CD14-positive monocyte (primary cell): ENCODE data around the gene NUDC. TPM values are rescaled to one million over a fixed set of nuclear protein-coding genes. Genes with fewer than 3 reads are reported as not detected.
A peak's percentile ranks its signal among the peaks of the same experiment; 100 is the strongest.

Experiments used
- DNase-seq, 3 donors: peaks; one replicate each; pipeline ENCODE4 v3.0.0-alpha.2; 2011 to 2022
- H2AFZ ChIP-seq: 2 replicates; pipeline ENCODE4 v1.6.0; 2012; ENCODE audit warnings: mild to moderate bottlenecking, low read depth, low read length, inconsistent platforms; ENCODE audit not compliant: insufficient read depth, poor library complexity, severe bottlenecking
- H3K27ac ChIP-seq, 2 donors: 1 replicate in 1 of 2; 2 replicates in 1 of 2; pipeline ENCODE4 v1.5.1; 2012 to 2013; ENCODE audit warnings: low read length in 2 of 2, control low read depth in 1 of 2, inconsistent platforms in 1 of 2, low read depth in 1 of 2, mild to moderate bottlenecking in 1 of 2
- H3K27me3 ChIP-seq, 2 donors: one replicate each; pipeline versions ENCODE4 v1.6.0 to v1.6.1; 2011 to 2013; ENCODE audit warnings: low read length in 2 of 2; ENCODE audit not compliant: control insufficient read depth in 2 of 2, insufficient read depth in 2 of 2
- H3K36me3 ChIP-seq, 2 donors: replicated peaks in 1 of 2; 1 replicate in 1 of 2; 2 replicates in 1 of 2; pipeline versions ENCODE4 v1.5.1 to v1.6.1; 2012 to 2013; ENCODE audit warnings: low read length in 2 of 2, control low read depth in 1 of 2, inconsistent platforms in 1 of 2, mild to moderate bottlenecking in 1 of 2; ENCODE audit not compliant: insufficient read depth in 2 of 2, control insufficient read depth in 1 of 2
- H3K4me1 ChIP-seq, 2 donors: 1 replicate in 1 of 2; 2 replicates in 1 of 2; pipeline versions ENCODE4 v1.5.1 to v1.6.1; 2012 to 2013; ENCODE audit warnings: low read length in 2 of 2, control low read depth in 1 of 2, inconsistent platforms in 1 of 2, mild to moderate bottlenecking in 1 of 2, moderate library complexity in 1 of 2; ENCODE audit not compliant: insufficient read depth in 2 of 2, control insufficient read depth in 1 of 2
- H3K4me2 ChIP-seq: replicated peaks from 2 replicates; pipeline ENCODE3; 2012; ENCODE audit warnings: low read length, moderate library complexity, mild to moderate bottlenecking; ENCODE audit not compliant: poor library complexity, severe bottlenecking; ENCODE audit errors: extremely low read depth
- H3K4me3 ChIP-seq, 3 experiments: fragments of 200-600 bp in 1 of 3; sonication (generic) in 1 of 3; replicated peaks in 1 of 3; 1 replicate in 2 of 3; 2 replicates in 1 of 3; pipeline ENCODE4 v1.5.1; 2011 to 2013; ENCODE audit warnings: low read length in 3 of 3, mild to moderate bottlenecking in 3 of 3, control low read depth in 2 of 3, low read depth in 2 of 3, inconsistent platforms in 1 of 3, moderate library complexity in 1 of 3
- H3K79me2 ChIP-seq: 2 replicates; pipeline ENCODE4 v1.6.0; 2012; ENCODE audit warnings: mild to moderate bottlenecking, control low read depth, inconsistent platforms, low read length, moderate library complexity; ENCODE audit not compliant: insufficient read depth
- H3K9ac ChIP-seq: 2 replicates; pipeline ENCODE4 v1.6.0; 2017; ENCODE audit warnings: low read length, mild to moderate bottlenecking; ENCODE audit not compliant: insufficient read depth, poor library complexity, severe bottlenecking
- H3K9me3 ChIP-seq, 2 donors: replicated peaks in 1 of 2; 1 replicate in 1 of 2; 2 replicates in 1 of 2; pipeline versions ENCODE4 v1.5.1 to v1.6.1; 2012 to 2013; ENCODE audit warnings: low read length in 2 of 2, control low read depth in 1 of 2; ENCODE audit not compliant: control insufficient read depth in 1 of 2, insufficient read depth in 1 of 2
- H4K20me1 ChIP-seq: 2 replicates; pipeline ENCODE4 v1.6.0; 2012; ENCODE audit warnings: mild to moderate bottlenecking, low read length, control low read depth, moderate library complexity; ENCODE audit not compliant: insufficient read depth
- H3K27ac Mint-ChIP-seq, 7 donors: one replicate each; pipeline ENCODE4 v1.8.0; 2020; ENCODE audit warnings: mild to moderate bottlenecking in 7 of 7, mixed read lengths in 7 of 7, moderate library complexity in 6 of 7, inconsistent platforms in 2 of 7
- H3K27me3 Mint-ChIP-seq, 3 donors: one replicate each; pipeline ENCODE4 v1.8.0; 2021 to 2022; ENCODE audit warnings: low read depth in 3 of 3, mild to moderate bottlenecking in 3 of 3, mixed read lengths in 3 of 3, moderate library complexity in 3 of 3, inconsistent platforms in 1 of 3
- H3K36me3 Mint-ChIP-seq, 2 donors: one replicate each; pipeline ENCODE4 v1.8.0; 2020; ENCODE audit warnings: mixed read lengths in 2 of 2, inconsistent platforms in 1 of 2, mild to moderate bottlenecking in 1 of 2
- H3K4me1 Mint-ChIP-seq: one replicate; pipeline ENCODE4 v1.8.0; 2020; ENCODE audit warnings: mild to moderate bottlenecking, mixed read lengths
- H3K4me3 Mint-ChIP-seq, 2 donors: one replicate each; pipeline ENCODE4 v1.8.0; 2020; ENCODE audit warnings: mild to moderate bottlenecking in 2 of 2, mixed read lengths in 2 of 2, moderate library complexity in 1 of 2
- H3K9me3 Mint-ChIP-seq, 7 donors: one replicate each; pipeline ENCODE4 v1.8.0; 2020 to 2022; ENCODE audit warnings: mixed read lengths in 7 of 7, mild to moderate bottlenecking in 6 of 7, moderate library complexity in 6 of 7, inconsistent platforms in 2 of 7
- CTCF ChIP-seq: fragments of 200-600 bp; IDR thresholded peaks from one replicate; pipeline ENCODE4 v1.8.0; 2022; ENCODE audit warnings: antibody characterized with exemption, mild to moderate bottlenecking
- WGBS: methylation state at CpG from one replicate; pipeline ENCODE4 v1.1.5; 2013; ENCODE audit warnings: missing lambda C conversion rate; ENCODE audit not compliant: insufficient coverage; 5-methylcytosine and 5-hydroxymethylcytosine counted together
- intact Hi-C, 2 donors: fragments of 100-400 bp; cut with micrococcal nuclease; formaldehyde crosslinking; loops; one replicate each; pipeline versions ENCODE4 v1.15.0 to v1.15.1; 2023
- polyA plus RNA-seq, 3 donors: library from polyadenylated mRNA; depleted of rRNA in 1 of 3; unstranded in 2 of 3; stranded (reverse) in 1 of 3; fragments of 300-500 nt in 2 of 3; fragments of >200 nt in 1 of 3; fragmentation: Illumina TruSeq in 2 of 3; gene quantifications; 1 replicate in 2 of 3; 2 replicates in 1 of 3; pipeline ENCODE4 v1.2.3, GENCODE V29; 2012 to 2021

NUDC gene
- polyA plus RNA-seq, 3 donors, result 28.3 to 58.3 (median 47.4) TPM

GRCh38 chr1:26938659-26939025 is 17.1 kb downstream of the NUDC start:
- no peak for TF ChIP-seq CTCF
- Histone ChIP-seq H3K4me1 (peaks cover 6 to 7% of the 10 kb centered on the region in 2 donors), H3K4me2 (no peak overlapping the region), H3K9ac (no peak overlapping the region), H3K27me3 (no peaks in the 10 kb centered on the region), H3K4me3 (no peak overlapping the region), H3K36me3 (peaks cover 32 to 72% of the 10 kb centered on the region in 2 donors), H3K27ac (no peak overlapping the region), H3K9me3 (no peaks in the 10 kb centered on the region), H3K79me2 (peaks cover 25% of the 10 kb centered on the region), H2AFZ (no peak overlapping the region), H4K20me1 (peaks cover 5% of the 10 kb centered on the region)
- Mint-ChIP-seq H3K4me1 (peaks cover 12% of the 10 kb centered on the region), H3K36me3 (peaks cover 47 to 60% of the 10 kb centered on the region in 2 donors), H3K4me3 (no peak overlapping the region), H3K27ac (peak overlapping the region in 4 of 7 donors; percentile 34 to 73 (median 69)), H3K9me3 (peaks cover 0 to 1% (median 0%) of the 10 kb centered on the region in 7 donors), H3K27me3 (no peaks in the 10 kb centered on the region)
- no peak for DNase-seq
- intact Hi-C loops, result no loop called here
- 96% methylated on average over 2 of the region's 2 CpGs for WGBS

GRCh38 chr1:26941311-26941710 is 19.8 kb downstream of the NUDC start:
- TF ChIP-seq CTCF, result no peak
- Histone ChIP-seq H3K27ac (no peak overlapping the region), H4K20me1 (peaks cover 5% of the 10 kb centered on the region), H3K9ac (no peak overlapping the region), H3K79me2 (peaks cover 14% of the 10 kb centered on the region), H3K9me3 (no peaks in the 10 kb centered on the region), H2AFZ (no peak overlapping the region), H3K4me1 (peaks cover 6 to 7% of the 10 kb centered on the region in 2 donors), H3K36me3 (peaks cover 54 to 80% of the 10 kb centered on the region in 2 donors), H3K4me3 (no peak overlapping the region), H3K4me2 (no peak overlapping the region), H3K27me3 (no peaks in the 10 kb centered on the region)
- Mint-ChIP-seq H3K4me1 (peaks cover 12% of the 10 kb centered on the region), H3K27me3 (no peaks in the 10 kb centered on the region), H3K36me3 (peaks cover 57 to 70% of the 10 kb centered on the region in 2 donors), H3K27ac (no peak overlapping the region), H3K4me3 (no peak overlapping the region), H3K9me3 (no peaks in the 10 kb centered on the region)
- no CpG with 5 or more reads among the region's 10 CpGs for WGBS
- intact Hi-C loops, result no loop called here
- no peak for DNase-seq
